ACC112 (cell line): ENCODE data around the gene VAMP8.
"Not testable (repeated sequence)": the region's sequence is repeated elsewhere in the genome, so short reads cannot be mapped to it uniquely, and the experiment has no call there.

Experiments
- H2AFZ ChIP-seq: fragments of 200-600 bp; sonication (generic); one replicate; pipeline ENCODE4 v1.6.0; 2017; ENCODE audit warnings: antibody characterized with exemption, low read length; ENCODE audit not compliant: unreplicated experiment
- H3K27ac ChIP-seq: fragments of 200-600 bp; sonication (generic); 2 replicates; pipeline ENCODE4 v1.5.1; 2014; ENCODE audit warnings: low read depth, mild to moderate bottlenecking, antibody characterized with exemption, low read length, moderate library complexity
- H3K27me3 ChIP-seq: fragments of 200-600 bp; sonication (generic); 2 replicates; pipeline ENCODE4 v1.6.1; 2014; ENCODE audit warnings: mild to moderate bottlenecking, antibody characterized with exemption, low read length, moderate library complexity, mixed read lengths; ENCODE audit not compliant: insufficient read depth
- H3K36me3 ChIP-seq: fragments of 200-600 bp; sonication (generic); 2 replicates; pipeline ENCODE4 v1.6.1; 2016; ENCODE audit warnings: mild to moderate bottlenecking, antibody characterized with exemption, low read length, moderate library complexity, mixed read lengths; ENCODE audit not compliant: insufficient read depth
- H3K4me1 ChIP-seq: fragments of 200-600 bp; sonication (generic); one replicate; pipeline ENCODE4 v1.6.1; 2016; ENCODE audit warnings: low read length, mixed read lengths; ENCODE audit not compliant: insufficient read depth, unreplicated experiment, control insufficient read depth
- H3K4me3 ChIP-seq: fragments of 200-600 bp; sonication (generic); 2 replicates; pipeline ENCODE4 v1.5.1; 2014; ENCODE audit warnings: mild to moderate bottlenecking, low read depth, low read length
- H3K79me2 ChIP-seq: fragments of 200-600 bp; sonication (generic); one replicate; pipeline ENCODE4 v1.6.0; 2016; ENCODE audit warnings: low read length; ENCODE audit not compliant: control insufficient read depth, unreplicated experiment, insufficient read depth

Gene VAMP8

GRCh38 chr2:85591563-85591962 lies 14.2 kb downstream of the VAMP8 start:
- Histone ChIP-seq H3K79me2 (peaks cover 27% of the 10 kb centered on the region), H3K4me3 (no peak overlapping the region), H3K4me1 (peaks cover 47% of the 10 kb centered on the region), H3K36me3 (no peaks in the 10 kb centered on the region), H3K27me3 (no peaks in the 10 kb centered on the region), H2AFZ (no peak overlapping the region), H3K27ac (peak overlapping the region; percentile 86; the same call in 1 of the 2 replicates)

- H3K27ac ChIP-seq, H3K27me3 ChIP-seq, H3K4me3 ChIP-seq, H2AFZ ChIP-seq, H3K36me3 ChIP-seq: not testable (repeated sequence)
- Histone ChIP-seq H3K4me1 (peaks cover 50% of the 10 kb centered on the region), H3K79me2 (peaks cover 34% of the 10 kb centered on the region)
These were observed 14.9 kb downstream of the VAMP8 start for GRCh38 chr2:85592299-85592698.

- no peak overlapping the region for H3K4me3 ChIP-seq
- no peak overlapping the region for H3K27ac ChIP-seq
- H3K27me3 ChIP-seq, result no peaks in the 10 kb centered on the region
- peaks cover 43% of the 10 kb centered on the region for H3K4me1 ChIP-seq
- no peaks in the 10 kb centered on the region for H3K36me3 ChIP-seq
- H2AFZ ChIP-seq, result no peak overlapping the region
- H3K79me2 ChIP-seq, result peaks cover 36% of the 10 kb centered on the region
These were observed 15.6 kb downstream of the VAMP8 start for GRCh38 chr2:85593023-85593422.

- Histone ChIP-seq H3K4me1 (peaks cover 33% of the 10 kb centered on the region), H2AFZ (peak overlapping the region; percentile 80), H3K27me3 (no peaks in the 10 kb centered on the region), H3K4me3 (peak overlapping the region; percentile 98), H3K27ac (peak overlapping the region; percentile 81), H3K36me3 (no peaks in the 10 kb centered on the region), H3K79me2 (peaks cover 32% of the 10 kb centered on the region)
These were observed 17.4 kb downstream of the VAMP8 start for GRCh38 chr2:85594715-85595300.

- Histone ChIP-seq H3K36me3 (no peaks in the 10 kb centered on the region), H3K4me1 (peaks cover 27% of the 10 kb centered on the region), H3K79me2 (peaks cover 32% of the 10 kb centered on the region), H3K4me3 (peak within 1 kb of the TSS; percentile 98), H3K27ac (peak within 1 kb of the TSS; percentile 81), H3K27me3 (no peaks in the 10 kb centered on the region), H2AFZ (peak within 1 kb of the TSS; percentile 80)
These were observed 18.1 kb downstream of the VAMP8 start, which contains the start of gene RNF181 for GRCh38 chr2:85595301-85596025. Gene RNF181, plus strand, starts transcription at chr2:85595745. Its CDS starts 19 bp downstream, at chr2:85595764.

- Histone ChIP-seq H3K36me3 (no peaks in the 10 kb centered on the region), H3K4me3 (peak overlapping the region; percentile 98), H3K4me1 (peaks cover 22% of the 10 kb centered on the region), H3K27ac (peak overlapping the region; percentile 53), H3K79me2 (peaks cover 32% of the 10 kb centered on the region), H3K27me3 (no peaks in the 10 kb centered on the region), H2AFZ (peak overlapping the region; percentile 61)
These were observed 18.6 kb downstream of the VAMP8 start for GRCh38 chr2:85596026-85596333.

GRCh38 chr2:85596486-85597143 lies 19.2 kb downstream of the VAMP8 start:
- Histone ChIP-seq H3K27me3 (no peaks in the 10 kb centered on the region), H3K4me1 (peaks cover 21% of the 10 kb centered on the region), H3K79me2 (peaks cover 33% of the 10 kb centered on the region), H3K36me3 (no peaks in the 10 kb centered on the region), H3K4me3 (peak overlapping the region; percentile 98), H2AFZ (no peak overlapping the region), H3K27ac (0 out of 2 replicates have a peak overlapping the region, but pooled peaks have one; percentile 53)

GRCh38 chr2:85597241-85597640 lies 19.9 kb downstream of the VAMP8 start:
- H3K36me3 ChIP-seq, result no peaks in the 10 kb centered on the region
- peaks cover 31% of the 10 kb centered on the region for H3K79me2 ChIP-seq
- no peak overlapping the region for H2AFZ ChIP-seq
- H3K27me3 ChIP-seq, result no peaks in the 10 kb centered on the region
- no peak overlapping the region for H3K27ac ChIP-seq
- H3K4me3 ChIP-seq, result peak overlapping the region; percentile 98; the same call in 1 of the 2 replicates
- peaks cover 23% of the 10 kb centered on the region for H3K4me1 ChIP-seq

- peaks cover 24% of the 10 kb centered on the region for H3K4me1 ChIP-seq
These were observed 21.4 kb downstream of the VAMP8 start for GRCh38 chr2:85598594-85599340.

GRCh38 chr2:85599468-85600234 lies 22.3 kb downstream of the VAMP8 start:
- Histone ChIP-seq H3K4me1 (peaks cover 24% of the 10 kb centered on the region), H3K27ac (no peak overlapping the region), H3K36me3 (no peaks in the 10 kb centered on the region), H2AFZ (no peak overlapping the region), H3K27me3 (no peaks in the 10 kb centered on the region), H3K79me2 (peaks cover 32% of the 10 kb centered on the region), H3K4me3 (no peak overlapping the region)

More at GRCh38 chr2:85598594-85599340, 21.4 kb downstream of the VAMP8 start:
- Histone ChIP-seq H3K27me3 (no peaks in the 10 kb centered on the region), H3K36me3 (no peaks in the 10 kb centered on the region), H3K27ac (no peak overlapping the region), H3K4me3 (no peak overlapping the region), H3K79me2 (peaks cover 32% of the 10 kb centered on the region), H2AFZ (no peak overlapping the region)
